ENCODE data around the gene CD99L2.

DNA sequence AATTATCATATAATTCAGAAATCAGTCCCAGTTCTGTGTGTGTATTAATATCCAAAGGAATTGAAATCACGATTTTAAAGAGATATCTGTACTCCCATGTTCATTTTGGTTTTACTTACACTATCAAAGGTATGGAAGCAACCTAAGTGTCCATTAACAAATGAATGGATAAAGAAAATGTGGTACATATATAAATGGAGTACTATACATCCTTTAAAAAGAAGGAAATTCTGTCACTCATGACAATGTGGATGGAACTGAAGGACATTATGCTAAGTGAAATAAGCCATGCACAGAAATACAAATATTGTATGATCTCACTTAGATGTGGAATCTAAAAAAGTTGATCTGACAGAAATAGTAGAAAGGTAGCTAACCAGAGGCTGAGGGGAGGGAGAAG is 63.8 kb downstream of the CD99L2 start:
- TF ChIP-seq, protein P1, sequence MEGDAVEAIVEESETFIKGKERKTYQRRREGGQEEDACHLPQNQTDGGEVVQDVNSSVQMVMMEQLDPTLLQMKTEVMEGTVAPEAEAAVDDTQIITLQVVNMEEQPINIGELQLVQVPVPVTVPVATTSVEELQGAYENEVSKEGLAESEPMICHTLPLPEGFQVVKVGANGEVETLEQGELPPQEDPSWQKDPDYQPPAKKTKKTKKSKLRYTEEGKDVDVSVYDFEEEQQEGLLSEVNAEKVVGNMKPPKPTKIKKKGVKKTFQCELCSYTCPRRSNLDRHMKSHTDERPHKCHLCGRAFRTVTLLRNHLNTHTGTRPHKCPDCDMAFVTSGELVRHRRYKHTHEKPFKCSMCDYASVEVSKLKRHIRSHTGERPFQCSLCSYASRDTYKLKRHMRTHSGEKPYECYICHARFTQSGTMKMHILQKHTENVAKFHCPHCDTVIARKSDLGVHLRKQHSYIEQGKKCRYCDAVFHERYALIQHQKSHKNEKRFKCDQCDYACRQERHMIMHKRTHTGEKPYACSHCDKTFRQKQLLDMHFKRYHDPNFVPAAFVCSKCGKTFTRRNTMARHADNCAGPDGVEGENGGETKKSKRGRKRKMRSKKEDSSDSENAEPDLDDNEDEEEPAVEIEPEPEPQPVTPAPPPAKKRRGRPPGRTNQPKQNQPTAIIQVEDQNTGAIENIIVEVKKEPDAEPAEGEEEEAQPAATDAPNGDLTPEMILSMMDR (IDR thresholded peaks at IDR 0.05; ENCODE audit: low read depth, low read length) = no peak
- TF ChIP-seq POLR2A (IDR thresholded peaks at IDR 0.05; ENCODE audit: extremely low read depth, insufficient read length) (no peak), MYC (IDR thresholded peaks at IDR 0.05; ENCODE audit: low read depth, low read length) (no peak)
- TF ChIP-seq, protein P2, sequence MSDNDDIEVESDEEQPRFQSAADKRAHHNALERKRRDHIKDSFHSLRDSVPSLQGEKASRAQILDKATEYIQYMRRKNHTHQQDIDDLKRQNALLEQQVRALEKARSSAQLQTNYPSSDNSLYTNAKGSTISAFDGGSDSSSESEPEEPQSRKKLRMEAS (IDR thresholded peaks at IDR 0.05; ENCODE audit: low read depth, low read length) = no peak
